Ishikawa (cell line): Measurements from ENCODE around the gene CCDC141.

Experiments
- EGR1 ChIP-seq: IDR thresholded peaks from 2 replicates; pipeline ENCODE4 v1.6.1; 2012
- EP300 ChIP-seq: IDR thresholded peaks from 2 replicates; pipeline ENCODE4 v1.6.1; 2012; ENCODE audit warnings: borderline replicate concordance
- RAD21 ChIP-seq: IDR thresholded peaks from 2 replicates; pipeline ENCODE4 v1.6.1; 2012; ENCODE audit warnings: low read depth
- TAF1 ChIP-seq: IDR thresholded peaks from 2 replicates; pipeline ENCODE4 v1.6.1; 2012; ENCODE audit warnings: low read depth, mild to moderate bottlenecking

DNA sequence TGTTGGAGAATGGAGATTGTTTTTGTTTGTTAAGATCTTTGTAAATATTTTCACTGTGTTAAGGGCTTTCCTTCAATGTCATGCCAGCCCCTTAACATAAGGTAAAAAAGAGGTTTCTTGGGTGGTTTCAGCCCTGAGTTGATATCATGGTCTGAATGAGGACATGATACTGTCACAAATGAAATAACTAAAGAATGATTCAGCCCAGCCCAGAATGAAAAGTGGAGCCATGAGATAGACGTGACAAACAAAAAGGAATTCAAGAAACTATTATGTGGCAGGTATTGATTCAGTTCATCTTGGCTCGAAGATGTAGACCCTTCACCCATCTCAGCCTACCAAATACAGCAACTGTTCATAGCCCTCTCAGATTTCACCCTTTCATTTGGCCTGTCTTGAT, 154.1 kb downstream of the CCDC141 start:
- no peak for TF ChIP-seq EP300
- TF ChIP-seq RAD21, result no peak
- no peak for TF ChIP-seq TAF1
- TF ChIP-seq EGR1, result no peak
